MM.1S (cell line): ENCODE measurements around the gene MYO10.

Experiments used
- CTCF ChIP-seq: fragments of 300-600 bp; sonication (generic); IDR thresholded peaks from 2 replicates; pipeline ENCODE4 v1.5.1; 2016; ENCODE audit warnings: antibody characterized with exemption, low read length, mixed read lengths
- EZH2 ChIP-seq: fragments of 300-600 bp; sonication (generic); optimal IDR thresholded peaks from 2 replicates; pipeline ENCODE3; 2017; ENCODE audit warnings: low read depth, mild to moderate bottlenecking, antibody characterized with exemption, low read length, mixed read lengths
- EZH2phosphoT487 ChIP-seq: fragments of 300-600 bp; sonication (generic); IDR thresholded peaks from 2 replicates; pipeline ENCODE4 v1.6.1; 2018; ENCODE audit warnings: antibody characterized with exemption, low read length

GRCh38 chr5:16866273-16866672 lies 69.8 kb downstream of the MYO10 start:
- TF ChIP-seq CTCF (no peak), EZH2phosphoT487 (no peak), EZH2 (no peak)
